AML-193 (cell line): ENCODE measurements around the gene PEX11B.
"Not testable (repeated sequence)": the region's sequence is repeated elsewhere in the genome, so short reads cannot be mapped to it uniquely, and the experiment has no call there.

ENCODE experiments used
- DNase-seq, 2 experiments: peaks; one replicate each; lab custom pipeline; 2025; lab: John Stamatoyannopoulos, UW

PEX11B gene

DNA sequence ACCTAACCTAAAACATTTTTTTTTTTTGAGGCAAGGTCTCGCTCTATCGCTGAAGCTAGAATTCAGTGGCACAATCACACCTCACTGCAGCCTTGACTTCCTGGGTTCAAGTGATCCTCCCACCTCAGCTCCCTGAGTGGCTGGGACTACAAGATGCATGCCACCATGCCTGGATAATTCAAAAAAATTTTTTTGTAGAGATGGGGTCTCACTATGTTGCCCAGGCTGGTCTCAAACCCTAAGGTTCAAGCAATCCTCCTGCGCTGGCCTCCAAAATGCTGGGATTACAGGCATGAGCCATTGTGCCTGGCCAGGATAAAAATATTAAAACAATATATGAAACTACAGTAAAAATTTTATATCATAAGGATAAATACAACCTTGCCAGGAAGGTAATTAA, 34.4 kb upstream of the PEX11B start:
- DNase-seq: no peak

DNA sequence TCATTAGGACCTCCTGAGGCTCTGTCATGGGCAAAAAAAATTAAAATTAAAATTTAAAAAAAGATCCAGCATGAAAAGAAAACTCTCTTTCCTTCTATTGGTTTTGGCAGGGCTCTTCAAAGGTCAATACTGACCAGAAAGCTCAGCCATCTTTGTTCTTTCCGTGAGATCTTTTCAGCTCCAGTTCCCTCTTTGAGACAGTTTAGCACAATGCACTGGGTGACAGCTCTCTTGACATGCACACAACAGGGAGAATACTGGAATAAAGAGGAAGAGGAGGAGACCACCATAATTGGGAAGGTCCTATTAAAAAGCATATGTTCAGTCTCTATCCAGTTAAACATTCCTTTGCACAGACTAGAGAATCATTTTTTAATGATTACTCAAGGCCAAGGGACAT, 33.0 kb upstream of the PEX11B start:
- no peak for DNase-seq

DNA sequence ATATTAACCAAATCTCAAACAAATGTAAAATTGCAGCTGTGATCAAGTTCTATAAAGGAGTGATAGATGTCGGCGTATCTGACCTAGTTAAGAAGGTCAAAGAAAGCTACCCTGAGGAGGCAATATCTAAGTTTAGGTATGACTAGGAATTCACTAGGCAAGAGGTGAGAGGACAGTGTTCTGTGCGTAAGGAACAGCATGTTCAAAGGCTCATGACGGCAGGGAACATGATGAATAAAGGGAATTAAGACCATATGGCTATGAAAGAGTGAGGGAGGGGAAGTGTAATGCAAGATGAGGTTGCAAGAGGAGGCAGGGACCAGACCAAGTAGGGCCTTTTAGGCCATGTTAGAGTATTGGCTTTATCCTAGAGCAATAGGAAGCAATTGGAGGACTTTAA, 30.7 kb upstream of the PEX11B start:
- DNase-seq: no peak

DNA sequence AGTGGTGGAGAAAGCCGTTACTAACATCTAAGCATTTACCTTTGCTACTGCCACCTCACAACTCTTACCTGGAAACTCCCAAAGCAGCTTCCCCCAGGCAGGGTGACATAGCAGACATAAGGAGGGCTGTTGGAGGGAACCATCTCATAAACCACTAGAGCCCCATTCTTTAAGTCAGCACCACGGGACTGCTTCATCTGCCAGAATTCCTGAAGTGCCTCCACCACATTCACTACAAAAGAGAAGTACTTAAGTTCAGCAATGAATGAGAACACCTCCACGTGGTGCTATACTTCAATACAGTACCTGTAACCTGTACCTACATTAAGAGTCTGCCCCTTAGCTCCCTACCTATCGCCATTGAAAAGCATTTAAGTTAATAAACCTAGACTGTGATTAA, 29.0 kb upstream of the PEX11B start:
- DNase-seq: no peak

DNA sequence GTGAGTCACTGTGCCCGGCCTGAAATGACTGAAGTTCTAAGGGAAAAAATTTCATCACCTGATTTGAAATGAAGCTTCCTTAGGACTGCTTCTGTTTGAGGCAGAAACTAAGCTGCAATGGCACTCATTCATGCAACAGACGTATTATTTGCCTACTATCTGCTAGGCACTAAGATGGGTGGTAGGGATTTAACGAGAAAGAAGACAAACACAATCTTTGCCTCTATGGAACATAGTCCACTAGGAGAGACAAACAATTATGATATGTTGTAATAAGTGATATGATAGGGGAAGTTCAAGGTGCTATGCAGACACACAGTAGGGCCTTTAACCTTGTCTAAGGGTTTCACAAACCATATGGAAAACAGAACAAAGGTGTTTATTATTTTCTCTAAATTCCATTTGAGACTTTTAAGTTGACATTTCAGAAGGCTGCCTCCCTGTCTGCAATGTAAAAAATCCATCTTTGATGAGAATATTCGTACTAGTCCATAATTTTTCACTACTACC, 28.0 kb upstream of the PEX11B start:
- DNase-seq: no peak

DNA sequence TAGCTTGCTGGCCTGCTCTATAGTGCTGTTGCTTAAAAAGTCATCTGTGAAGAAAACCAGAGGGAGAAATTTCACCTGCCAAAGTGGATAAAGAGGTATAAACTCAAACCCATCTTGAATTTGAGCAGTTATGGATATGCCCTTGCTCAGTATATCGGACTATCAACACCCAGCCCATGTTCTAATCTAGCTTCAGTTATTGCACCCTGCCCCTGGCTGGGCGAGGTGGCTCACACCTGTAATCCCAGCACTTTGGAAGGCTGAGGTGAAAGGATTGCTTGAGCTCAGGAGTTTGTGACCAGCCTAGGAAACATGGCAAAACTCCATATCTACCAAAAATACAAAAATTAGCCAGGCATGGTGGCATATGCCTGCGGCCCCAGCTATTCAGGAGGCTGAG, 26.0 kb upstream of the PEX11B start:
- DNase-seq: no peak

DNA sequence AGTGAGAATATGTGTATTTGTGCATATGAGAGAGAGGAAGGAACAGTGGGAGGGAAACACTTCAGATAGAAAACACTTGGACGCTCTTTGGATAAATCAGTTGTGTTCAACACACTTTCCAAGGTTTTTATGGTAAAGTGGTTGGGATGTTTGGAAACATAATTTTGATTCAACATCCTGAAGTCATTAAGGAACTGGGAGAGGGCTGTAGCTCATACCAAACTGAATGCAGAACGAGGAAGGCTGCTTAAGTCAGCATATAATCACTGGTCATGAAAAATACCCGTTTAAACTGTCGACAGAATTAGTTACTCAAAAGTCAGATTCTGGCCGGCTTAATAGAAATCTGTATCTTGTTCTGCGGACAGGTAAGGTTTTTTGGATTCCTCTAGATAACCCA, 24.4 kb upstream of the PEX11B start:
- DNase-seq: no peak

DNA sequence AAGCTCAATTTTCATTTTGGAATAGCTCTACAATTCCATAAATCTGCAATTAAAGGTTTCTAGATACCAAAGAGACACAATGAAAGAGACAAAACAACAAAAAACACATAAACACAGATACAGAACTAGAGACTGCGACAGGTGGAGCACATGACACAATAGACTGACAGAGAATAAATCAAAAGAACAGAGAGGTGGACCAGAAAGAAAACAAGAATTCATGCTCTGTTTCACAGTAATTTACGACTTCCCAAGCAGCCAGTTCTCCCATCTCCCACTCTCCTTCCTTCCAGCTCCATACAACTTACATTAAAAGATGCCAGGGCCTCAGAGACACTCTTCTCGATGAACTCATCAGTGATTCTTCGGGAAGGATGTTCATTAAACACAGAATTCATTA, 23.9 kb upstream of the PEX11B start:
- DNase-seq: no peak

DNA sequence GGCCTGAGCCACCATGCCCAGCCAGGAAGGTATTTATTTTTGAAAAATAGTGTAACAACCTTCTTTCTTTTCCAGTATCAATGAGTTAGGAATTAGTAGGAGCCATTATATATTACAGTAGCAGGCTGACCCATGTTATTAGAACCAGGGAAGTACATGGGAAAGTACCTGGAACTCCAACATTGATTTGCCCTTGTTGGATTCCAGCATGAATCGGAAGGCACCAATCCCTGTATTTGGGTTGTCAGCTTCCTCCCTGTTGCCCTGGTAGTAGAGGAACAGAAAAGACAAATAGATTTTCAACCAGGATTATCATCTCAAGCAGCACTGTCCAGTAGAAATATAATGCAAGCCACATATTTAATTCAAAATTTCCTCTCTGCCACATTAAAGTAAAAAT, 18.9 kb upstream of the PEX11B start:
- DNase-seq: no peak

DNA sequence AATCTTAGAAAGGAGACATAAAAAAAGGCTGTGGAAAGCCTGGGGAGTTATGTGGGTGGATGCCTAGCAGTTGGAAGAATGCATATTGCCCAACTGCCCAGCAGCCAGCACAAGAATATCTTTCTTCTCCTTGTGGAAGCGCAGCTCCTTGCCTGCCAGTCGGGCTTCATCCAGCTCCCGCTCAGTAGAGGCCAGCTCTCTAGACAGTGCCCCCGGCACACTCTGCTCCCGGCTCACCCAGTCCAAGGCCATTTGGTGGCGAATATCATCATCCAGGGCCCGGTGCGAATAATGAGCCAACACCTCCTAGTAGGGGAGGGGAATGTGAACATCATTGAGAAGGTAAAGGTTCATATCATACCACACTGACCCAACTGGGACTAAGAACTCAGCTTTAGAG, 17.7 kb upstream of the PEX11B start:
- DNase-seq: no peak

DNA sequence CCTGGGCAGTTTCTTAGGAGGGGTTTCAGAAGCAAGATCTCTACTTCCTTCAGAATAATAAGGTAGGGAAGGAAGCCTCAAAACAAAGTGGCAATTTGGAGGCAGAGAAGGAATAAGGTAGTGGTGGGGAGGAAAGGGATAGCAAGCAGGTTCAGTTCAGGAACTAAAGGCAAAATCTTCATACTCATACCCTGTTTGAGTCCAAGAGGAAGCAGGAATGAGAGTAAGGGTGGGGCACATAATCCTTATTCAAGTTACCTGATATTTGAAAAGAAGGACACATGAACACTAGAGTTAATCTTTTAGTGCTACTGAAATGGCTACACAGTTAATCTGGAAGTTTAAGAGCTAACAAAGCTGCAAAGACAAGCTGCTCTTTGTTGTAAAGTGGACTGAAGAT, 17.2 kb upstream of the PEX11B start:
- no peak for DNase-seq

DNA sequence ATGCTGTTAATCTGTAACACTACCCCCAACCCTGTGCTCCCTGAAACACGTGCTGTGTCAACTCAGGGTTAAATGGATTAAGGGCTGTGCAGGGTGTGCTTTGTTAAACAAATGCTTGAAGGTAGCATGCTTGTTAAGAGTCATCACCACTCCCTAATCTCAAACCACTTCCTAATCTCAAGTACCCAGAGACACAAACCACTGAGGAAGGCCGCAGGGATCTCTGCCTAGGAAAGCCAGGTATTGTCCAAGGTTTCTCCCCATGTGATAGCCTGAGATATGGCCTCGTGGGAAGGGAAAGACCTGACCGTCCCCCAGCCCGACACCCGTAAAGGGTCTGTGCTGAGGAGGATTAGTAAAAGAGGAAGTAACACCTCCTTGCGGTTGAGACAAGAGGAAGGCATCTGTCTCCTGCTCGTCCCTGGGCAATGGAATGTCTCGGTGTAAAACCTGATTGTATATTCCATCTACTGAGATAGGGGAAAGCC, 14.0 kb upstream of the PEX11B start:
- DNase-seq: peak; percentile 27 to 48

DNA sequence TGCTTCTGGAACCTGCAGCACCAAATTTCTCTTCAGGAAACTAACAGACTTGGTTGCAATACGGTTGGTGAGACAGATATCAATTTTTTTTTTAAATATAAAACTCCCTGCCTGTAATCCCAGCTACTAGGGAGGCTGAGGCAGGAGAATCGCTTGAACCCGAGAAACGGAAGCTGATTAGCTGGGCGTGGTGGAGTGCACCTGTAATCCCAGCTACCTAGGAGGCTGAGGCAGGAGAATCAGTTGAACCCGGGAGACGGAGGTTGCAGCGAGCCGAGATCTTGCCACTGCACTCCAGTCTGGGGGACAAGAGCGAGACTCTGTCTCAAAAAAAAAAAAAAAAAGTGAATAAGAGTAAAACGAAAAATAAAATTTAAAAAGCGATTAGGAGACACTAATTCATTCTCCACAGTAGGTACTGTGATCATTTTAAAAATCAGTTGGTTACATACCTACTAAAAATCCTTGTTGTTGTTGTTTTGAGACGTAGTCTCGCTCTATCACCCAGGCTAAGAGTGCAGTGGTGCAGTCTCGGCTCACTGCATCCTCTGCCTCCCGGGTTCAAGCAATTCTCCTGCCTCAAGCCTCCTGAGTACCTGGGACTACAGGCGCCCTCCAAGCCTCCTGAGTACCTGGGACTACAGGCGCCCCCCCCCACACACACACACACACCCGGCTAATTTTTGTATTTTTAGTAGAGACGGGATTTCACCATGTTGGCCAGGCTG, 9.6 kb upstream of the PEX11B start:
- no peak for DNase-seq

DNA sequence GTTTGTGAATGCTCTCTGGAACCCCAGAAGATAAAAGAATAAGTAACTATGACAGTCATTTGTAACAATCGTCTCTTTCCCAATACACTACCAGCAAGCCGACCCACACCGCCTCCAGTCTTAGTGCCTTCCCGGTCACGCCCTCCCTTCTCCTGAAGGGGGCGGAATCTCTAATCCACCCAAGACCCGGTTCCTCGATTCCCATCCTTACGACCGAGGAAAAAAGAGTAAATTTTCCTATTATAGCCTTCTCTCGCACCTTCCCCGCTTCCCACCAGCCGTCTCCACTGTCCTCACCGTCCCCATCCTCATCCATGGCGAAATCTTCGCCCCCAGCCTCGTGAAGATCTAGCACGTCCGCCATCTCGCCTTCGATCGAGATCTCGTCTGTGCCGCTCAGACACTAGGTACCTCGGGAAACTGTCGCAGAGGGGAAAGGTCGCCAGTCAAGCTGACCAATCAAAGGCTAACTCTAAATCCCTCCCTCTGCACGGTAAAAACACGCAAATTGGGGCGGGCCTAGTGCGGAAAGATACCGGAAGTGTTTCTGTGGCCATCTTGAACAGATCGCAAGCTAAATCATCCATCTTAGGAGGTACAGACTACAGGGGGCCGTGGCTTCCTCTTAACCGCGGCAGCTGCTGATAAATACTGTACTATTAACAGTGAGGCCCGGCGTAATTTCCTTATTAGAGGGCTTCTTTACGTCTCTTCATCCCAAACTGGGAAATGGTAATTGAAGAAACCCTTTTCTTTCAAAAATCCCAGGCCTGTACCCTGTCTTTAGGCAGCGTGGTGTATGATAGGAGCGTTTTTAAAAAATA, 8.8 kb upstream of the PEX11B start, which contains the start of gene RBM8A:
Gene RBM8A, minus strand, starts transcription at position 422 of the 824 bp plus-strand sequence. Its CDS starts 58 bp downstream, at position 364.
- DNase-seq: peak; percentile 99

DNA sequence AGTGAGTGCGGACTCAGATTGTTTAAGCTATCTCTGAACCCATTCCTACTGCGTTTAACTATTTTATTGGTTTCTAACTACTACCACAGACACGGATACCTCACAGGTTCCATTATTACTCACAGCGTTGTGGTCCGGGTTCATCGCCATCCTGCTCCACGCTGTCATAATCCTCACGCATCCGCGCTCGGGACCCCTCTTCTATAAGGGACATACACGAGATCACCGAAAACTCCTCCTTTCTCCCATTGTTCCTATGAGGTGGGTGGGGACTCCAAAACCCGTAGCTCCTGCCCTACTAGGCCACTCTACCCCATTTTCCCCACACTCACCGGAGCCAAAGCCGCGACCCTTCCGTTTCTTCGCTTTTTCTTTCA, 8.2 kb upstream of the PEX11B start:
- no peak for DNase-seq

DNA sequence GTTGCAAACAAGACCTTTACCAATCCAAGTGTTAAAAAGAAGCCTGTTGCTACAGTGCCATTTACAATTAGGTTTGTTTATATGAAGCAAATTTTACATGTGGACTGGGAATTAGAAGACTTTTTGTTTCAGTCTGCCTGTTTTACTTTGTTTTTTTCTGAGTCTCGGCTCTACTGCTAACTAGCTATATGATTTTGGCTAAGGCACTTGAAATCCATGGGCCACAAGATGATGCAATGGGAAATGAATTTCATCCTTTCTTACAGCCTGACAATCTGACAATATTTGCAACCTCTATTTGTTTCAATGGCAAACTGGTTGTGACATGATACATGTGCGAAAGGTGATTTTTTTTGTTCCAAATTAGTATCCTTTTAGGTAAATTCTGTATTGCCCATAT, 3.7 kb upstream of the PEX11B start:
- peak; percentile 37 to 53 for DNase-seq

DNA sequence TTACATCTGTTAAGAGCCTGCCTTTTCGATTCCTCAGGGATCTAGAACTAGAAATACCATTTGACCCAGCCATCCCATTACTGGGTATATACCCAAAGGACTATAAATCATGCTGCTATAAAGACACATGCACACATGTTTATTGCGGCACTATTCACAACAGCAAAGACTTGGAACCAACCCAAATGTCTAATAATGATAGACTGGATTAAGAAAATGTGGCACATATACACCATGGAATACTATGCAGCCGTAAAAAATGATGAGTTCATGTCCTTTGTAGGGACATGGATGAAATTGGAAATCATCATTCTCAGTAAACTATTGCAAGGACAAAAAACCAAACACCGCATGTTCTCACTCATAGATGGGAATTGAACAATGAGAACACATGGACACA, 1.8 kb upstream of the PEX11B start:
- DNase-seq: not testable (repeated sequence)

DNA sequence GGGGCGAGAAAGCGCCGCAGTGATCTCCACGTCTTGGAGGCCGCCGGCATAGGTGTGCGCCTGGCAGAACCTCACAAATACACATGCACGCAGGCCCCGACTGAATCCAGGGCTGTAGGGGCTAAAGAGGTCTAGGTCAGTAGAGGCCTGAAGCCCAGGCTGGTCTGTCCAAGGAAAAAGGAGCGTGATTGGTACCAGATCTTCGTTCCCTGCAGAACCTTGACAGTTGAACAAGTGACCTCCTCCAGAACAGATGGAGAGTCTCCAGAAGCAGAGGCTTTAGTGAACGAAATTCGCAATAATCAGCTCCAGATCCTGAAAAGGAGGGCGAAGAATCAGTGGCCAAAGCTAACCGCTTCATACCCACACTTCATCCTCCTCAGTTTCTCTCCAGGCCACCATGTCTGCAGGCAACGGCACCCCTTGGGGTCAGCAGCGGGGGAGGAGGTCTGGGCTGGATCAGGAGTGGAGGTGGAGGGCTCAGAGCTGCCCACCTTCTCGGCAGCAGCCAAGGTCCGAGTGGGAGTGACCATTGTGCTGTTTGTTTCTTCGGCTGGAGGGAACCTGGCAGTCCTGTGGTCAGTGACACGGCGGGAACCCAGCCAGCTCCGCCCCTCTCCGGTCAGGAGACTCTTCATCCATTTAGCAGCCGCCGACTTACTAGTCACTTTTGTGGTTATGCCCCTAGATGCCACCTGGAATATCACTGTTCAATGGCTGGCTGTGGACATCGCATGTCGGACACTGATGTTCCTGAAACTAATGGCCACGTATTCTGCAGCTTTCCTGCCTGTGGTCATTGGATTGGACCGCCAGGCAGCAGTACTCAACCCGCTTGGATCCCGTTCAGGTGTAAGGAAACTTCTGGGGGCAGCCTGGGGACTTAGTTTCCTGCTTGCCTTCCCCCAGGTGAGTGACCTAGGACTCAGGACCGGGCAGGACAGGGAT, 749 bp upstream of the PEX11B start:
- DNase-seq: peak; percentile 28 to 46

DNA sequence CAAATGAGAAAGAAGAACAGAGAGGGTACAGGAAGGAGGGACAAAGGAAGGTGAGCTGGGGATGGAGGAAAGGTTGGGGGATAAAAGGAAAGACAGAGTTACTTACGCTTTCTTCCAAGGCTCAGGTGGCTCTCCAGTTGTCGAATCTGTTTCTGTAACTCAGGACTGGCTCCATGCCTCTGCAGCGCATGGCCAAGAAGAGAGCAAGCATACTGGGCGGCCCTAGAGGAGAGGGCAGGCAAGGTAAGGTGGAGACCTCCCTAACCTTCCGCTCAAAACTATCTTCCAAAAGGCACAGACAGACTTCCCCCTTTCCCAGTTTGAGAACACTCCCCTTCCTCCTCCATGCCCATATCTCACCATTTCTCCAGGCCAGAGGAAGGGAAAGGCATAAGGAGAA, 922 bp downstream of the PEX11B start:
- DNase-seq: no peak

DNA sequence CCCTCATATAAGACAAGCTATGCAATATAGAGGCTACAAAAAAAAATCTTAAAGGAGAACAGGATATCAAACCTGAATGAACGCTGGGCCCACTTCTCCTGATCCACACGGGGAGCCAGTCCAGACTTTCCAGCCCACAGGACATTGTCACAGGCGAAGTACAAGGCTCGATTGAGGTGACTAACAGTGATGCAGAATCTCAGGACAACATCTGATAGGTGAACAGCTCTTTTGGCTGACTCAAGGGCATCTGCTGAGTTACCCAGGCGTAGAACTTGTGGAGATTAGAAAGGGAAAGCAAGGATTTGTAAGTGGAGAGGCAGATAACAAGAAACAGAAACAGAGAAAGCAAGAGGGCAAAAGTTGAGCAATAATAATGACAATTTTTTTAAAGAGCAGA, 1.8 kb downstream of the PEX11B start:
- no peak for DNase-seq

DNA sequence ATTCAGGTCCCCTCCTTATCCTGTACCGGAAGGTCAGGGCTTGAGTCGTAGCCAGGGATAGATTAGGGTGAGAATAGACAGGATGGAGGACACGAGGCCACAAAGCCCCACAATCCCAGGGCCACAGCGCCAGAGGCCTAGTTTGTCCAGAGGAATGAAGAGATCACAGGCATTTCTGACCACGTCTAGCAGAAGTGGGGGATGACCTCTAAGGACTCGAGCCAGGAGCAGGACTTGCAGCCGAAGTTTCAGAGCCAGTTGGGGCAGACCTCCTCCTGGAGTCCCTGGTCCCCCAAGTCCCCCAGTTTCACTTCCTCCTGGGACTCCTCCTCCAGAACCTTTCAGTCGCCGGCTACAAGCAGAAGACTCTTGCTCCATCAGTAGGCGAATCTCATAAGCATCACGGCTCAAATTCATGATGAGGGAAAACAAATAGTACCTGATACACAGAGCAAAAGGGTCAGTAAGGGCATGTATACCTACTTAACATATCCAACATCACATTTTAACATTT, 6.3 kb downstream of the PEX11B start:
- no peak for DNase-seq

DNA sequence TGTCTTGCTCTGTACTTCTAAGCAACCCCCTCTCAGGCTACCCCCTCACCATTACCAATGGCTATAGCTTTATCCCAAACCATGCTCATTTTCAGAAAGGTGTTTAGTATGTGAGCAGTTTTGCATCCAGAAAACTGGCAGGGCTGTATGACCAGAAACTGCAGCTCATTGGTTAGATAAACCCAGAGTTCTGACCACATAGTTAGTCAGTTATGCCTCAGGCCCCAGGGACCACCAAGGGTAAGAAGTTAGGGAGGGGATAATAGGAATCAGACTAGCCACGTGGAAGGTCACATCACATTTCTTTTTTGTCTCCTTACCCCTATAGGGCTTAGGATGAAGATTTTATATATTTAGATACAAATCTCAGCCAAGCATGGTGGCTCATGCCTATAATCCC, 9.9 kb downstream of the PEX11B start:
- DNase-seq: no peak
